GM15510 (cell line): ENCODE data around the gene EHD2.

Experiments
- POLR2A ChIP-seq: IDR thresholded peaks from 3 replicates; pipeline ENCODE4 v1.6.1; 2011; ENCODE audit warnings: borderline replicate concordance; ENCODE audit not compliant: insufficient read length; ENCODE audit errors: extremely low read depth

Gene EHD2, protein sequence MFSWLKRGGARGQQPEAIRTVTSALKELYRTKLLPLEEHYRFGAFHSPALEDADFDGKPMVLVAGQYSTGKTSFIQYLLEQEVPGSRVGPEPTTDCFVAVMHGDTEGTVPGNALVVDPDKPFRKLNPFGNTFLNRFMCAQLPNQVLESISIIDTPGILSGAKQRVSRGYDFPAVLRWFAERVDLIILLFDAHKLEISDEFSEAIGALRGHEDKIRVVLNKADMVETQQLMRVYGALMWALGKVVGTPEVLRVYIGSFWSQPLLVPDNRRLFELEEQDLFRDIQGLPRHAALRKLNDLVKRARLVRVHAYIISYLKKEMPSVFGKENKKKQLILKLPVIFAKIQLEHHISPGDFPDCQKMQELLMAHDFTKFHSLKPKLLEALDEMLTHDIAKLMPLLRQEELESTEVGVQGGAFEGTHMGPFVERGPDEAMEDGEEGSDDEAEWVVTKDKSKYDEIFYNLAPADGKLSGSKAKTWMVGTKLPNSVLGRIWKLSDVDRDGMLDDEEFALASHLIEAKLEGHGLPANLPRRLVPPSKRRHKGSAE

GRCh38 chr19:47713046-47714021 is at the start of gene EHD2:
Gene EHD2 (plus strand): TSS chr19:47713422. CDS start chr19:47716613, 3,191 bp downstream.
- TF ChIP-seq POLR2A = no peak

DNA sequence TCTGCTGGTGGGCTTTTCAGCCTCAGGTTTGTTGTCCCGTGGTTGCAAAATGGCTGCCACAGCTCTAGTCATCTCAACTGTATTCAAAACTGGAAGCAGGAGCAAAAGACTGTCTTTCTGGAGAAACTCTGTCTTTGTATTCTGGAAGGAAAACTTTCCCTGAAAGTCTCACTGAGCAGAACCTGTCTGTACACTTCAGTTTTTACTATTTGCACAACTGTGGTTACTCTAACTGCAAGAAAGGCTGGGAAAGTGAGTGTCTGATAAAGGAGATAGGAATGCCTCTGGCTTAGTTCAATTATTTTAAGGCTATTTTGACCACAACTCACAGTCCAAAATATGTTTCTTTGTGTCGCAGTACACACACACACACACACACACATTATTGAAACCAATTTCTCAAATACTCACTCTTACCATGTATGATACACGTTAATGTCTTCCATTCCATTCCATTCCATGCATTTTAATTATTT is 49.7 kb upstream of the EHD2 start:
- no peak for TF ChIP-seq POLR2A

GRCh38 chr19:47663911-47664771 is 49.1 kb upstream of the EHD2 start:
- TF ChIP-seq POLR2A = no peak

DNA sequence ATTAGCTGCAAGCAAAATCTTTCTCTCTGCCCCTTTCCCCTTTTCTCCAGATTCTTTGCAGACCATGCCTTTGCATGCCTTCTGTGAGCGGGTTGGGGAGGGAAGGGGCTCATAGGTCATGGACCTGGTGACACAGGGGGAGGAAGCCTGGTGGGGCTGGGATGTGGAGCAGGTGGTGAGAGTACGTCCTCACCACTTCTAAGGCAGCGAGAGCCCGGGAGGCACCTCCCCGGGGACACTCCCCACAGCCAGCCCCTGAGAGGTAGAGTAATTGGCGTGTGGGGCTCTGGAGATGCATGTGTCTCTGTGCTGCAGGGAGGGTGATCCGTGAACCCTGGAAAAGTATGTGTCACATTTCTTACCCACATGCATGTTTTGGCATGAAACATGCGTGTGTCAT is 42.5 kb upstream of the EHD2 start:
- no peak for TF ChIP-seq POLR2A

DNA sequence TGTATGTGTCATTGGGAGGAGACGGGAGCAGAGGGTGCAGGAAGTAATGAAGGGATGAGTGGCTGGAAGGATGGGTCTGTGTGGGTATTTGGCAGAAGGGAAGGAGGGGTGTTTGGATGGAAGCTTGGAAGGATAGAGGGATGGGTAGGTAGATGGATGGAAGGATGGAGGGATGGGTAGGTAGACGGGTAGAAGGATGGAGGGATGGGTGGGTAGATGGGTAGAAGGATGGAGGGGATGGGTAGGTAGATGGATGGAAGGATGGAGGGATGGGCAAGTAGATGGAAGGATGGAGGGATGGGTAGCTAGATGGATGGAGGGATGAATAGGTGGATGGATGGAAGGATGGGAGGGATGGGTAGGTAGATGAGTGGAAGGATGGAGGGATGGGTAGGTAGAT is 41.7 kb upstream of the EHD2 start:
- no peak for TF ChIP-seq POLR2A

DNA sequence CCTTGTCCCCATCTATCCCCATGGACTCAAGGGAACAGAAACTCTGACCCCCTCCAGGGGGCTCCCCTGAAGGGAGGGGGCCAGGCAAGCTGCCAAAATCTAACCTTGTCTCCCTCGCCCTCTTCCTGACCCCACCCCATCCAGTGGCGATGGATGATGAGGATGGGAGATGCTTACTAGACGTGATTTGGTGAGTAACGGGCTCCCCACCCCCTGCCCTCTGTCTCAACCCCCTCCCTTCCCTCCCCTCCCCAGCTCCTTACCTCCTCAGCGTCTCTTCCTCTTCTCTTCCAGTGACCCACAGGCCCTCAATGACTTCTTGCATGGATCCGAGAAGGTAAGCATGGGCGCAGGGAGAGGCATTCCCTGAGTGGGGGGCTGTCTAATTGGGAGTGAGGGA is 39.8 kb upstream of the EHD2 start:
- TF ChIP-seq POLR2A = no peak

- no peak for TF ChIP-seq POLR2A
Observed at GRCh38 chr19:47674548-47674947, 38.7 kb upstream of the EHD2 start.

DNA sequence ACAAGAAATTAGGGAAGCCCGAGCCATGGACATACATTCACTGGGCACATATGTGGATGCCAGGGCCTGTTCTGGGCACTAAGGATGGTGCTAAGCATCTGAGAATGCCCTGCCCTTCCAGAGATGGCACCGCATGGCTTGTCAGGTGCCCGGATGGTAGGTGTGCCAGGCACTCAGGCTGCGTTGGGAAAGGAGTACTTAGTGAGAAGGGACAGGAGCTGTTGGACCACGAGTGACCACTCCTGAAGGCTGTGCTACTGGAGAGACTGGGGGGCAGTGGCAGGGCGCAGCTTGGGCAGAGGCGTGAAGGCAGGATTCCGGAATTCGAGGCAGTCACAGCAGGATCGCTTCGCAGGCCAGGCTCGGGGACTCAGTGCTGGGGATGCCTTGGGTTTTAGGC is 38.0 kb upstream of the EHD2 start:
- TF ChIP-seq POLR2A = no peak

DNA sequence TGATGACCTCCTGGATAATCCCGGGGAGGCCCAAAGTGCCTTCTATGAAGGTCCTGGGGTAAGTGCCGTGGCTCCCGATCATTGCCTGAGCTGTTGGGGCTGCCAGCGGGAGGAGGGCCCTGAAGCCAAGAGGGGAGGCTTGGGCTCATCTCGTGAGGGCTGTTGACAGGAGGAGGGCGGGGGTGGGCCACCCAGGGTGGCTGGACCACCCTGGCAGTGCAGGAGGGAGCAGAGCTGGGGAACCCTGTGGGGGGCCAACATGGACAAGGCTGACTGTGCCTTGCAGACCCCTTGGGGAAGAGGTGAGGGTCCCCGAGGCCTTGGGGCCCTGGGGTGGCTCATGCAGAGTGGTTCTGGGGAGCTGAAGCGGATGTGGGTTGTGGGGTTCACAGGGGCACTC is 37.4 kb upstream of the EHD2 start:
- no peak for TF ChIP-seq POLR2A

- TF ChIP-seq POLR2A = no peak
Observed at GRCh38 chr19:47676811-47677210, 36.4 kb upstream of the EHD2 start.

DNA sequence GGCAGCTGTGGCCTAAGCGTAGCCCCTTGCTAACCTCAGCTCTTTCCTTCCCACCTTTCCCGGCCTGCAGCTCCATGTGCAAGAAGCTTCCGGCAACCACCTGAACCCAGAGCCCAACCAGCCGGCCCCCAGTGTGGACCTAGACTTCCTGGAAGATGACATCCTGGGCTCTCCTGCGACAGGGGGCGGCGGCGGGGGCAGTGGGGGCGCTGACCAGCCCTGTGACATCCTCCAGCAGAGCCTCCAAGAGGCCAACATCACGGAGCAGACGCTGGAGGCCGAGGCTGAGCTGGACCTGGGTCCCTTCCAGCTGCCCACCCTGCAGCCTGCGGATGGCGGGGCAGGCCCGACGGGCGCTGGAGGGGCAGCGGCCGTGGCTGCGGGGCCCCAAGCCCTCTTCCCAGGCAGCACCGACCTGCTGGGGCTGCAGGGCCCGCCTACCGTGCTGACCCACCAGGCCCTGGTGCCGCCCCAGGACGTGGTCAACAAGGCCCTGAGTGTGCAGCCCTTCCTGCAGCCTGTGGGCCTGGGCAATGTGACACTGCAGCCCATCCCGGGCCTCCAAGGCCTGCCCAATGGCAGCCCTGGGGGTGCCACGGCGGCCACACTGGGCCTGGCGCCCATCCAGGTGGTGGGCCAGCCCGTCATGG is 33.8 kb upstream of the EHD2 start:
- TF ChIP-seq POLR2A = no peak

DNA sequence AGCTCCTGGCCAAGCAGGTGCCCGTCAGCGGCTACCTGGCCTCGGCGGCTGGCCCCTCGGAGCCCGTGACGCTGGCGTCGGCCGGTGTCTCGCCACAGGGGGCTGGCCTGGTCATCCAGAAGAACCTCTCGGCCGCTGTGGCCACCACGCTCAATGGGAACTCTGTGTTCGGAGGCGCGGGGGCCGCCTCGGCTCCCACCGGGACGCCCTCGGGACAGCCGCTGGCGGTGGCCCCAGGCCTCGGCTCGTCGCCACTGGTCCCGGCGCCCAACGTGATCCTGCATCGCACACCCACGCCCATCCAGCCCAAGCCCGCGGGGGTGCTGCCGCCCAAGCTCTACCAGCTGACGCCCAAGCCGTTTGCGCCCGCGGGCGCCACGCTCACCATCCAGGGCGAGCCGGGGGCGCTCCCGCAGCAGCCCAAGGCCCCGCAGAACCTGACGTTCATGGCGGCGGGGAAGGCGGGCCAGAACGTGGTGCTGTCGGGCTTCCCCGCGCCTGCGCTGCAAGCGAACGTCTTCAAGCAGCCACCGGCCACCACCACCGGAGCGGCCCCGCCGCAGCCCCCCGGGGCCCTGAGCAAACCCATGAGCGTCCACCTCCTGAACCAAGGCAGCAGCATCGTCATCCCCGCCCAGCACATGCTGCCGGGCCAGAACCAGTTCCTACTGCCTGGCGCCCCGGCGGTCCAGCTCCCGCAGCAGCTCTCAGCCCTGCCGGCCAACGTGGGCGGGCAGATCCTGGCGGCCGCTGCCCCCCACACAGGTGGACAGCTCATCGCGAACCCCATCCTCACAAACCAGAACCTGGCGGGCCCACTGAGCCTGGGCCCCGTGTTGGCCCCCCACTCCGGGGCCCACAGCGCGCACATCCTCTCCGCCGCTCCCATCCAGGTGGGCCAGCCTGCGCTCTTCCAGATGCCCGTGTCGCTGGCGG is 33.0 kb upstream of the EHD2 start:
- no peak for TF ChIP-seq POLR2A
